Spleen (tissue), 11 donors: ENCODE data around the gene CD9. TPM values are rescaled to one million over a fixed set of nuclear protein-coding genes. Genes with fewer than 3 reads are reported as not detected.

Experiments used
- DNase-seq: peaks from one replicate; pipeline ENCODE4 v3.0.0-alpha.2; 2020
- H3K27ac ChIP-seq, 8 donors: fragments of 200-600 bp; sonication (generic) in 7 of 8; 1 replicate in 4 of 8; 2 replicates in 4 of 8; pipeline versions ENCODE4 v1.5.0 to v1.8.0; 2016 to 2021; ENCODE audit warnings: inconsistent platforms in 4 of 8, mild to moderate bottlenecking in 4 of 8, moderate library complexity in 1 of 8
- H3K27me3 ChIP-seq, 7 donors: fragments of 200-600 bp; sonication (generic) in 6 of 7; replicated peaks in 1 of 7; 1 replicate in 4 of 7; 2 replicates in 3 of 7; pipeline versions ENCODE4 v1.5.0 to v1.8.0; 2016 to 2021; ENCODE audit warnings: inconsistent platforms in 3 of 7, mild to moderate bottlenecking in 1 of 7
- H3K36me3 ChIP-seq, 6 donors: fragments of 200-600 bp; sonication (generic) in 5 of 6; 1 replicate in 4 of 6; 2 replicates in 2 of 6; pipeline versions ENCODE4 v1.5.0 to v1.8.0; 2016 to 2021; ENCODE audit warnings: inconsistent platforms in 2 of 6
- H3K4me1 ChIP-seq, 6 donors: fragments of 200-600 bp; sonication (generic) in 5 of 6; 1 replicate in 3 of 6; 2 replicates in 3 of 6; pipeline versions ENCODE4 v1.5.0 to v1.8.0; 2016 to 2021; ENCODE audit warnings: inconsistent platforms in 3 of 6
- H3K4me3 ChIP-seq, 8 donors: fragments of 200-600 bp; sonication (generic) in 7 of 8; 1 replicate in 4 of 8; 2 replicates in 4 of 8; pipeline versions ENCODE4 v1.5.0 to v1.8.0; 2016 to 2021; ENCODE audit warnings: inconsistent platforms in 4 of 8, mild to moderate bottlenecking in 4 of 8, moderate library complexity in 2 of 8
- H3K9me3 ChIP-seq, 8 donors: fragments of 200-600 bp; sonication (generic) in 7 of 8; 1 replicate in 4 of 8; 2 replicates in 4 of 8; pipeline versions ENCODE4 v1.5.0 to v1.8.0; 2016 to 2021; ENCODE audit warnings: inconsistent platforms in 4 of 8
- CTCF ChIP-seq, 11 experiments: fragments of 200-600 bp in 7 of 11; fragments of 450-650 bp in 4 of 11; sonication (generic) in 4 of 11; IDR thresholded peaks in 8 of 11; conservative IDR thresholded peaks in 3 of 11; 1 replicate in 7 of 11; 2 replicates in 4 of 11; pipeline versions ENCODE4 v1.4.0 to v1.8.0; 2016 to 2021; ENCODE audit warnings: antibody characterized with exemption in 11 of 11, inconsistent platforms in 4 of 11, mild to moderate bottlenecking in 1 of 11
- POLR2A ChIP-seq, 3 donors: fragments of 450-650 bp; IDR thresholded peaks; one replicate each; pipeline ENCODE4 v1.5.1; 2017; ENCODE audit warnings: antibody characterized with exemption in 3 of 3, mild to moderate bottlenecking in 1 of 3
- POLR2AphosphoS5 ChIP-seq, 3 donors: sonication (generic); formaldehyde crosslinking; IDR thresholded peaks; one replicate each; pipeline ENCODE4 v1.5.1; 2017; ENCODE audit warnings: antibody characterized with exemption in 3 of 3
- WGBS, 5 donors: extraction: QIAGEN DNeasy Blood & Tissue Kit in 3 of 5; methylation state at CpG; one replicate each; pipeline versions ENCODE4 v1.1.5 to v1.1.7; 2013 to 2018; 5-methylcytosine and 5-hydroxymethylcytosine counted together
- intact Hi-C: fragments of 100-400 bp; cut with DNase I; formaldehyde crosslinking; loops from one replicate; pipeline ENCODE4 v1.15.0; 2023; ENCODE audit warnings: low total_unique reads
- polyA plus RNA-seq, 3 donors: library from polyadenylated mRNA; stranded (reverse); fragments of 200-250 nt; gene quantifications; one replicate each; pipeline ENCODE4 v1.2.1, GENCODE V29; 2013
- total RNA-seq, 7 donors: library from RNA; depleted of rRNA in 3 of 7; stranded (reverse); fragments of >200 nt in 3 of 7; fragmentation: NEBNext Ultra II Directional in 4 of 7; extraction: Animal tissue kit (Norgen Biotek cat#: 25700) in 4 of 7; gene quantifications; one replicate each; pipeline versions ENCODE4 v1.1.0 to v1.2.1, GENCODE V29; 2016 to 2021
- donor health status: healthy with polysubstance abuse.
- donor health status: DM: no; HTN: no; CAD: no; lungs with moderate emphysema.
- donor health status: DM: no; HTN: no; CAD: no.
- donor health status: Bipolar disorder and iron deficiency.
- donor health status: healthy.
- donor health status: DM: no; HTN: no; CAD: no.
- donor health status: DM: yes; HTN: yes; CAD: no.

Gene CD9
- total and polyA plus RNA-seq, 10 donors = 16.2 to 113 (median 68.9) TPM

GRCh38 chr12:6236641-6236940 lies 36.4 kb downstream of the CD9 start:
- intact Hi-C loops = no loop called here
- TF ChIP-seq POLR2A (IDR thresholded peaks at IDR 0.05) = no peak
- Histone ChIP-seq H3K36me3 (peaks cover 0 to 58% (median 0%) of the 10 kb centered on the region in 6 donors), H3K27me3 (no peaks in the 10 kb centered on the region), H3K4me3 (no peak overlapping the region), H3K27ac (no peak overlapping the region), H3K4me1 (peaks cover 0 to 62% (median 29%) of the 10 kb centered on the region in 6 donors), H3K9me3 (no peaks in the 10 kb centered on the region)
- DNase-seq = peak; percentile 47
- 82 to 93% (median 90%) methylated on average over 6 of the region's 6 CpGs for WGBS, 5 donors

GRCh38 chr12:6237830-6238229 lies 37.6 kb downstream of the CD9 start:
- Histone ChIP-seq H3K9me3 (no peaks in the 10 kb centered on the region), H3K27ac (no peak overlapping the region), H3K4me3 (no peak overlapping the region), H3K27me3 (no peaks in the 10 kb centered on the region), H3K36me3 (peaks cover 0 to 53% (median 0%) of the 10 kb centered on the region in 6 donors), H3K4me1 (peaks cover 0 to 53% (median 23%) of the 10 kb centered on the region in 6 donors)
- no peak for TF ChIP-seq POLR2AphosphoS5 (IDR thresholded peaks at IDR 0.05)
- TF ChIP-seq POLR2A (IDR thresholded peaks at IDR 0.05) = no peak
- no peak for TF ChIP-seq CTCF (IDR thresholded peaks at IDR 0.05 in 8 of 11, conservative IDR thresholded peaks at IDR 0.05 in 3 of 11)
- intact Hi-C loops = no loop called here
- DNase-seq = no peak
- 92 to 100% (median 98%) methylated on average over 1 of the region's 1 CpG for WGBS, 5 donors

GRCh38 chr12:6238875-6239274 lies 38.7 kb downstream of the CD9 start:
- Histone ChIP-seq H3K4me3 (no peak overlapping the region), H3K27ac (no peak overlapping the region), H3K4me1 (peaks cover 0 to 42% (median 20%) of the 10 kb centered on the region in 6 donors), H3K9me3 (no peaks in the 10 kb centered on the region), H3K36me3 (peaks cover 0 to 45% (median 0%) of the 10 kb centered on the region in 6 donors), H3K27me3 (no peaks in the 10 kb centered on the region)
- WGBS, 5 donors = 74 to 92% (median 91%) methylated on average over 3 of the region's 3 CpGs
- TF ChIP-seq POLR2A (IDR thresholded peaks at IDR 0.05) (no peak), CTCF (IDR thresholded peaks at IDR 0.05 in 8 of 11, conservative IDR thresholded peaks at IDR 0.05 in 3 of 11) (no peak), POLR2AphosphoS5 (IDR thresholded peaks at IDR 0.05) (no peak)
- no peak for DNase-seq
- intact Hi-C loops = no loop called here

GRCh38 chr12:6241495-6241894 lies 41.3 kb downstream of the CD9 start:
- intact Hi-C loops = no loop called here
- WGBS, 5 donors = 34 to 54% (median 39%) methylated on average over 7 of the region's 7 CpGs
- Histone ChIP-seq H3K4me3 (no peak overlapping the region), H3K27me3 (no peaks in the 10 kb centered on the region), H3K9me3 (peaks cover 0 to 12% (median 2%) of the 10 kb centered on the region in 8 donors), H3K36me3 (peaks cover 0 to 29% (median 0%) of the 10 kb centered on the region in 6 donors), H3K27ac (no peak overlapping the region), H3K4me1 (peaks cover 0 to 17% (median 5%) of the 10 kb centered on the region in 6 donors)
- no peak for DNase-seq
- TF ChIP-seq POLR2A (IDR thresholded peaks at IDR 0.05) = no peak
- TF ChIP-seq POLR2AphosphoS5 (IDR thresholded peaks at IDR 0.05) = peak in 1 of 3 donors; percentile 51
- TF ChIP-seq CTCF (IDR thresholded peaks at IDR 0.05 in 8 of 11, conservative IDR thresholded peaks at IDR 0.05 in 3 of 11) = no peak

- WGBS, 5 donors = 74 to 93% (median 87%) methylated on average over 2 of the region's 2 CpGs
- Histone ChIP-seq H3K9me3 (peaks cover 0 to 12% (median 2%) of the 10 kb centered on the region in 8 donors), H3K27me3 (peaks cover 0 to 6% (median 0%) of the 10 kb centered on the region in 7 donors), H3K27ac (no peak overlapping the region), H3K4me3 (no peak overlapping the region), H3K36me3 (no peaks in the 10 kb centered on the region), H3K4me1 (no peaks in the 10 kb centered on the region)
- intact Hi-C loops = no loop called here
- DNase-seq = no peak
- no peak for TF ChIP-seq POLR2AphosphoS5 (IDR thresholded peaks at IDR 0.05)
- no peak for TF ChIP-seq POLR2A (IDR thresholded peaks at IDR 0.05)
- no peak for TF ChIP-seq CTCF (IDR thresholded peaks at IDR 0.05 in 8 of 11, conservative IDR thresholded peaks at IDR 0.05 in 3 of 11)
These were observed 49.4 kb downstream of the CD9 start for GRCh38 chr12:6249580-6249979.
